Measurements from ENCODE around the gene RNF213. TPM values are rescaled to one million over a fixed set of nuclear protein-coding genes. Genes with fewer than 3 reads are reported as not detected.
A peak's percentile ranks its signal among the peaks of the same experiment; 100 is the strongest.

Gene RNF213
- total RNA-seq, 1 donor = 198 TPM

GRCh38 chr17:80432961-80433550, 172.4 kb downstream of the RNF213 start:
- H3K4me3 ChIP-seq (ENCODE audit: low read depth, low read length) = no peak overlapping the region
- TF ChIP-seq, protein P1, sequence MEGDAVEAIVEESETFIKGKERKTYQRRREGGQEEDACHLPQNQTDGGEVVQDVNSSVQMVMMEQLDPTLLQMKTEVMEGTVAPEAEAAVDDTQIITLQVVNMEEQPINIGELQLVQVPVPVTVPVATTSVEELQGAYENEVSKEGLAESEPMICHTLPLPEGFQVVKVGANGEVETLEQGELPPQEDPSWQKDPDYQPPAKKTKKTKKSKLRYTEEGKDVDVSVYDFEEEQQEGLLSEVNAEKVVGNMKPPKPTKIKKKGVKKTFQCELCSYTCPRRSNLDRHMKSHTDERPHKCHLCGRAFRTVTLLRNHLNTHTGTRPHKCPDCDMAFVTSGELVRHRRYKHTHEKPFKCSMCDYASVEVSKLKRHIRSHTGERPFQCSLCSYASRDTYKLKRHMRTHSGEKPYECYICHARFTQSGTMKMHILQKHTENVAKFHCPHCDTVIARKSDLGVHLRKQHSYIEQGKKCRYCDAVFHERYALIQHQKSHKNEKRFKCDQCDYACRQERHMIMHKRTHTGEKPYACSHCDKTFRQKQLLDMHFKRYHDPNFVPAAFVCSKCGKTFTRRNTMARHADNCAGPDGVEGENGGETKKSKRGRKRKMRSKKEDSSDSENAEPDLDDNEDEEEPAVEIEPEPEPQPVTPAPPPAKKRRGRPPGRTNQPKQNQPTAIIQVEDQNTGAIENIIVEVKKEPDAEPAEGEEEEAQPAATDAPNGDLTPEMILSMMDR (IDR thresholded peaks at IDR 0.05; ENCODE audit: insufficient read depth, low read depth, low read length) = no peak
- no peak for DNase-seq (ENCODE audit: low read depth)

- no peak for DNase-seq (ENCODE audit: low read depth)
- TF ChIP-seq, protein P1 (IDR thresholded peaks at IDR 0.05; ENCODE audit: insufficient read depth, low read depth, low read length) = no peak
Measured at GRCh38 chr17:80433916-80434666, 173.4 kb downstream of the RNF213 start.

GRCh38 chr17:80437532-80437931, 176.9 kb downstream of the RNF213 start:
- TF ChIP-seq, protein P1 (IDR thresholded peaks at IDR 0.05; ENCODE audit: insufficient read depth, low read depth, low read length) = no peak
- H3K4me3 ChIP-seq (ENCODE audit: low read depth, low read length) = no peak overlapping the region
- no peak for DNase-seq (ENCODE audit: low read depth)

More at GRCh38 chr17:80433916-80434666, 173.4 kb downstream of the RNF213 start:
- no peak overlapping the region for H3K4me3 ChIP-seq (ENCODE audit: low read depth, low read length)

DNA sequence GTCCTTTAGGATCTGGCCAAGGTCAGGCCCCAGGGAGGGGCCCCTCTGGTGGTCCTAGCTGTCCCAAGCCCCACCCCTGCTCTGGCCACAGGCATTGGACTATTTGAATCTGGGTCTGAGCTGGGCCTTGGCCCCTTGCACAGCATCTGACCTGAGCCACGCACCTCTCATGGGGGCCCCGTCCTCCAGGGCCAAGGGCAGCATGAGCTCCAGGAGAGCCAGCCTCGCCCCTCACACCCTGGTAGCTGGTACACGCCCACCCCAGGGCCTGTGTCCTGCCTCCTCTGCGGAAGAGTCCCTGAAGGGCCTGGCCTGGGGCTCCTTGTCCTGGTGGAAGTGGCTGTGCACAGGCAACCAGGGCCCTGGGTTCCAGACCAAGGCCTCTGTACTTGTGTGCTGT, 178.2 kb downstream of the RNF213 start:
- H3K4me3 ChIP-seq (ENCODE audit: low read depth, low read length) = no peak overlapping the region
- TF ChIP-seq, protein P1 (IDR thresholded peaks at IDR 0.05; ENCODE audit: insufficient read depth, low read depth, low read length) = no peak
- DNase-seq (ENCODE audit: low read depth) = no peak

DNA sequence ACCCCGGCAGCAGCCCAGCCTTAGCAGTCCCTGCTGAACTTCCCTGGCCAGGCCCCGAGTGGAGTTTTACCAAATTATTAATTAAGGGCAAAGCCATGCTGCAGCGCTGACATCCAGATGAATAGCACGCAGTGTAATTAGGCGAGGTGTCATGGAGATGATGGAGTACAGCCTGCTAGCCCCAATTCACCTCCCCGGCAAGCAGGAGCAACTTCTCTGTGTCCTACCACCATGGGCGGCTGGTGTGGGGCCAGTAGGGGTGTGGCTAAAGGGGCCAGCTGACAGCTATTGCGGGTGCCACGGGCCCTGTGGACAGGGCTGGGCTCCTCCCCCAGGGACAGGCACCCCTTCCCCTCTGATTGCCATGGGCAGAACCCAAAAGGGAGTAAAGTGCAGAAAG, 178.8 kb downstream of the RNF213 start:
- TF ChIP-seq, protein P1 (IDR thresholded peaks at IDR 0.05; ENCODE audit: insufficient read depth, low read depth, low read length) = no peak
- DNase-seq (ENCODE audit: low read depth) = no peak
- H3K4me3 ChIP-seq (ENCODE audit: low read depth, low read length) = no peak overlapping the region

- H3K4me3 ChIP-seq (ENCODE audit: low read depth, low read length) = no peak overlapping the region
- TF ChIP-seq, protein P1 (IDR thresholded peaks at IDR 0.05; ENCODE audit: insufficient read depth, low read depth, low read length) = no peak
- DNase-seq (ENCODE audit: low read depth) = peak; percentile 48
Measured at GRCh38 chr17:80441133-80441578, 180.5 kb downstream of the RNF213 start.

Measured in fibroblast of villous mesenchyme (primary cell).